Endothelial cell of umbilical vein (primary cell): ENCODE measurements around the gene PTMA. TPM values are rescaled to one million over a fixed set of nuclear protein-coding genes. Genes with fewer than 3 reads are reported as not detected.

Experiments
- BruUV-seq: library from RNA; stranded (reverse); fragments of 400-500 nt; replicated peaks from 2 replicates; lab custom pipeline; 2021; lab: Mats Ljungman, UMichigan
- CTCF ChIA-PET: fragments of 300-600, 350-600 bp; sonication (Branson Sonifier 250); formaldehyde crosslinking; loops from one replicate; lab custom pipeline; 2021; ENCODE audit warnings: antibody characterized with exemption, inconsistent platforms; lab: Charles Lee
- POLR2A ChIA-PET: fragments of 300-600, 350-600 bp; sonication (Branson Sonifier 250); formaldehyde crosslinking; loops from one replicate; lab custom pipeline; 2021; ENCODE audit warnings: antibody characterized with exemption, inconsistent platforms; lab: Charles Lee
- DNase-seq: peaks from one replicate; pipeline ENCODE4 v3.0.0-alpha.2; 2011; ENCODE audit warnings: low read depth, low spot score
- FAIRE-seq: peaks from 2 replicates; lab custom pipeline; 2011; peaks lifted over from hg19 to GRCh38; lab: Jason Lieb, UNC
- H2AFZ ChIP-seq: 2 replicates; pipeline ENCODE4 v1.6.0; 2012; ENCODE audit warnings: low read depth, low read length, control low read depth, inconsistent platforms
- H3K27ac ChIP-seq: 2 replicates; pipeline ENCODE4 v1.5.1; 2011; ENCODE audit warnings: low read depth, mild to moderate bottlenecking, control low read depth, low read length, moderate library complexity; ENCODE audit not compliant: insufficient read depth
- H3K27me3 ChIP-seq, 2 experiments: 2 replicates each; pipeline versions ENCODE4 v1.6.0 to v1.6.1; 2011; ENCODE audit warnings: low read length in 2 of 2, mixed read lengths in 1 of 2; ENCODE audit not compliant: control insufficient read depth in 2 of 2, insufficient read depth in 2 of 2
- H3K36me3 ChIP-seq, 2 experiments: 2 replicates in 1 of 2; 3 replicates in 1 of 2; pipeline ENCODE4 v1.5.1; 2011; ENCODE audit warnings: low read length in 2 of 2, mild to moderate bottlenecking in 1 of 2, moderate library complexity in 1 of 2; ENCODE audit not compliant: control insufficient read depth in 2 of 2, insufficient read depth in 2 of 2; ENCODE audit errors: extremely low read depth in 1 of 2
- H3K4me1 ChIP-seq: 3 replicates; pipeline ENCODE4 v1.5.1; 2011; ENCODE audit warnings: mild to moderate bottlenecking, low read length; ENCODE audit not compliant: control insufficient read depth, insufficient read depth; ENCODE audit errors: extremely low read depth
- H3K4me2 ChIP-seq: 2 replicates; pipeline ENCODE4 v1.6.1; 2011; ENCODE audit warnings: low read length, control low read depth, mixed read lengths; ENCODE audit not compliant: insufficient read depth
- H3K4me3 ChIP-seq, 3 experiments: fragments of 200-600 bp in 1 of 3; sonication (generic), shearing (Covaris generic) in 1 of 3; replicated peaks in 1 of 3; 2 replicates each; pipeline ENCODE4 v1.5.1; 2011 to 2016; ENCODE audit warnings: control low read depth in 3 of 3, low read length in 3 of 3, mild to moderate bottlenecking in 2 of 3, inconsistent platforms in 1 of 3, low read depth in 1 of 3, moderate library complexity in 1 of 3; ENCODE audit not compliant: insufficient read depth in 1 of 3
- H3K79me2 ChIP-seq: 2 replicates; pipeline ENCODE4 v1.6.0; 2012; ENCODE audit warnings: low read length, inconsistent platforms; ENCODE audit not compliant: control insufficient read depth, insufficient read depth
- H3K9ac ChIP-seq: replicated peaks from 2 replicates; pipeline ENCODE3; 2011; ENCODE audit warnings: low read length, control low read depth; ENCODE audit not compliant: insufficient read depth; ENCODE audit errors: extremely low read depth
- H3K9me1 ChIP-seq: replicated peaks from 3 replicates; pipeline ENCODE4 v1.6.0; 2011; ENCODE audit warnings: mild to moderate bottlenecking, low read length; ENCODE audit not compliant: control insufficient read depth, insufficient read depth; ENCODE audit errors: extremely low read depth
- H3K9me3 ChIP-seq: replicated peaks from 2 replicates; pipeline ENCODE4 v1.5.1; 2012; ENCODE audit warnings: low read length, inconsistent platforms; ENCODE audit not compliant: control insufficient read depth, insufficient read depth
- H4K20me1 ChIP-seq: replicated peaks from 2 replicates; pipeline ENCODE3; 2011; ENCODE audit warnings: mild to moderate bottlenecking, low read length; ENCODE audit not compliant: control insufficient read depth, insufficient read depth; ENCODE audit errors: extremely low read depth
- EZH2 ChIP-seq: IDR thresholded peaks from 2 replicates; pipeline ENCODE4 v1.6.1; 2012; ENCODE audit warnings: borderline replicate concordance, low read depth, mild to moderate bottlenecking, moderate library complexity, low read length, inconsistent platforms; ENCODE audit not compliant: severe bottlenecking
- FOS ChIP-seq: IDR thresholded peaks from 2 replicates; pipeline ENCODE4 v1.6.1; 2011; ENCODE audit warnings: mild to moderate bottlenecking, low read length, moderate library complexity, borderline replicate concordance; ENCODE audit not compliant: insufficient read depth
- GATA2 ChIP-seq: IDR thresholded peaks from 2 replicates; pipeline ENCODE4 v1.7.0; 2011; ENCODE audit warnings: low read depth, mild to moderate bottlenecking, moderate library complexity, mixed read lengths, low read length; ENCODE audit not compliant: insufficient read length, insufficient read depth
- JUN ChIP-seq: IDR thresholded peaks from 2 replicates; pipeline ENCODE4 v1.6.1; 2011; ENCODE audit warnings: borderline replicate concordance, low read depth; ENCODE audit not compliant: insufficient read length, insufficient read depth
- MYC ChIP-seq: IDR thresholded peaks from one replicate; pipeline ENCODE4 v1.6.1; 2011; ENCODE audit warnings: mild to moderate bottlenecking, low read depth, low read length
- POLR2A ChIP-seq: IDR thresholded peaks from 2 replicates; pipeline ENCODE4 v1.6.1; 2012; ENCODE audit warnings: low read depth, mild to moderate bottlenecking, control low read depth, low read length
- POLR2AphosphoS5 ChIP-seq: IDR thresholded peaks from 2 replicates; pipeline ENCODE4 v1.6.1; 2012; ENCODE audit warnings: low read depth, mild to moderate bottlenecking, control low read depth, low read length, moderate library complexity; ENCODE audit not compliant: insufficient read depth
- dilution Hi-C: fragments of 300-500 bp; cut with MboI; formaldehyde crosslinking; loops from one replicate; pipeline ENCODE4 v1.15.0; 2019; ENCODE audit warnings: low sequenced_read_pairs; ENCODE audit not compliant: extremely low pct_ligation_motif_present
- intact Hi-C: fragments of 100-400 bp; cut with micrococcal nuclease; formaldehyde crosslinking; loops from one replicate; pipeline ENCODE4 v1.10.0; 2022
- polyA plus RNA-seq, 4 experiments: library from polyadenylated mRNA; depleted of rRNA in 3 of 4; stranded (reverse) in 3 of 4; unstranded in 1 of 4; fragments of >200 nt; gene quantifications; 2 replicates each; pipeline versions ENCODE4 v1.2.1 to v1.2.3, GENCODE V29; 2011 to 2012; ENCODE audit warnings: missing spikeins in 1 of 4
- total RNA-seq: library from RNA; stranded (reverse); gene quantifications from 2 replicates; pipeline ENCODE4 v1.2.3, GENCODE V29; 2021
- TF ChIP-seq, protein P1 (sequence below), 2 donors: IDR thresholded peaks; 1 replicate in 1 of 2; 2 replicates in 1 of 2; pipeline ENCODE4 v1.5.1; 2011; ENCODE audit warnings: low read length in 2 of 2, mild to moderate bottlenecking in 2 of 2, moderate library complexity in 2 of 2, control low read depth in 1 of 2, inconsistent platforms in 1 of 2, low read depth in 1 of 2; ENCODE audit not compliant: insufficient read depth in 1 of 2; ENCODE audit errors: extremely low read depth in 1 of 2
- TF ChIP-seq, protein P2 (sequence below): IDR thresholded peaks from 2 replicates; pipeline ENCODE4 v1.6.1; 2011; ENCODE audit not compliant: insufficient read depth, insufficient read length

The PTMA gene
- total and polyA plus RNA-seq, 2 donors (not counting 3 experiments of a cell fraction or from before 2014, with no cell fraction given), result 404 to 1,488 TPM

DNA sequence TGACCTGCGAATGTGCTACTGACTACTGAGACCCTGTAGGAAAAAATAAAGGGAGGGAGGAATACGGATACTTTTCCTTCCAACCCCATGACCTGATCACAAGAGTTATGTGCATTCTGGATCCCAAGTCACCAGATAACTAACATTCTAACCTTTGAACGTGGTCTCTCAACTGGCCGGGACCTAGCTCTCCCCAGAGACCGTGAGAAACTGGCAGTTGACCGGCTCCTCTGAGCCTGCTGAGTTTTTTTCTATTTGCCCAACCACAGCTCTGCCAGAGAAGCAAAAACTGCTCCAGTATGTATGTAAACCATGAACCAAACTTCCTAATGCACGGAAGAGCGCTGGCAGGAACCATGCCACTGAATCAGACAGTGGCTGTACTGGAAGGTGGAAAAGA is 47.5 kb upstream of the PTMA start:
- Histone ChIP-seq H3K27ac (no peak overlapping the region), H3K36me3 (no peaks in the 10 kb centered on the region), H2AFZ (peak overlapping the region; percentile 20), H3K4me1 (peaks cover 12% of the 10 kb centered on the region), H3K4me3 (no peak overlapping the region), H4K20me1 (no peaks in the 10 kb centered on the region), H3K9me3 (no peaks in the 10 kb centered on the region), H3K27me3 (no peaks in the 10 kb centered on the region), H3K4me2 (no peak overlapping the region), H3K9ac (no peak overlapping the region), H3K9me1 (no peaks in the 10 kb centered on the region), H3K79me2 (no peaks in the 10 kb centered on the region)
- FAIRE-seq (no peak), DNase-seq (no peak)
- intact Hi-C loops, result no loop called here
- TF ChIP-seq, protein P1, sequence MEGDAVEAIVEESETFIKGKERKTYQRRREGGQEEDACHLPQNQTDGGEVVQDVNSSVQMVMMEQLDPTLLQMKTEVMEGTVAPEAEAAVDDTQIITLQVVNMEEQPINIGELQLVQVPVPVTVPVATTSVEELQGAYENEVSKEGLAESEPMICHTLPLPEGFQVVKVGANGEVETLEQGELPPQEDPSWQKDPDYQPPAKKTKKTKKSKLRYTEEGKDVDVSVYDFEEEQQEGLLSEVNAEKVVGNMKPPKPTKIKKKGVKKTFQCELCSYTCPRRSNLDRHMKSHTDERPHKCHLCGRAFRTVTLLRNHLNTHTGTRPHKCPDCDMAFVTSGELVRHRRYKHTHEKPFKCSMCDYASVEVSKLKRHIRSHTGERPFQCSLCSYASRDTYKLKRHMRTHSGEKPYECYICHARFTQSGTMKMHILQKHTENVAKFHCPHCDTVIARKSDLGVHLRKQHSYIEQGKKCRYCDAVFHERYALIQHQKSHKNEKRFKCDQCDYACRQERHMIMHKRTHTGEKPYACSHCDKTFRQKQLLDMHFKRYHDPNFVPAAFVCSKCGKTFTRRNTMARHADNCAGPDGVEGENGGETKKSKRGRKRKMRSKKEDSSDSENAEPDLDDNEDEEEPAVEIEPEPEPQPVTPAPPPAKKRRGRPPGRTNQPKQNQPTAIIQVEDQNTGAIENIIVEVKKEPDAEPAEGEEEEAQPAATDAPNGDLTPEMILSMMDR (IDR thresholded peaks at IDR 0.05; ENCODE audit: extremely low read depth in 1 of 2, insufficient read depth in 1 of 2, low read depth in 1 of 2, low read length in 2 of 2), result no peak
- no peak for TF ChIP-seq MYC
- no peak for TF ChIP-seq POLR2A
- TF ChIP-seq, protein P2, sequence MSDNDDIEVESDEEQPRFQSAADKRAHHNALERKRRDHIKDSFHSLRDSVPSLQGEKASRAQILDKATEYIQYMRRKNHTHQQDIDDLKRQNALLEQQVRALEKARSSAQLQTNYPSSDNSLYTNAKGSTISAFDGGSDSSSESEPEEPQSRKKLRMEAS, result no peak
- TF ChIP-seq GATA2, result no peak
- no peak for TF ChIP-seq FOS
- TF ChIP-seq JUN, result no peak
- TF ChIP-seq EZH2, result no peak
- TF ChIP-seq POLR2AphosphoS5, result no peak
- POLR2A ChIA-PET, result interaction anchor here (0.6 kb wide), 1 partner anchor 210 kb away, joined by 5 read pairs; no protein-coding TSS in a partner anchor
- BruUV-seq, result no TSS peak
- CTCF ChIA-PET, result interaction anchor here (0.7 kb wide), 1 partner anchor 48 kb away, joined by 3 read pairs; no protein-coding TSS in a partner anchor
- dilution Hi-C loops, result no loop called here
